Pons (tissue), 1 donor: ENCODE measurements around the gene SNX18.

ENCODE experiments used
- DNase-seq: peaks from one replicate; pipeline ENCODE4 v3.0.0-alpha.2; 2016; ENCODE audit warnings: low spot score

SNX18 gene

GRCh38 chr5:54580997-54581811, 63.6 kb downstream of the SNX18 start:
- DNase-seq = peak; percentile 42

- no peak for DNase-seq
These were observed 64.4 kb downstream of the SNX18 start for GRCh38 chr5:54581831-54582548.

GRCh38 chr5:54586336-54586735, 68.8 kb downstream of the SNX18 start:
- no peak for DNase-seq

- no peak for DNase-seq
These were observed 72.2 kb downstream of the SNX18 start for GRCh38 chr5:54589786-54590185.

- peak; percentile 57 for DNase-seq
These were observed 73.3 kb downstream of the SNX18 start for GRCh38 chr5:54590824-54591223.

GRCh38 chr5:54593779-54594178, 76.2 kb downstream of the SNX18 start:
- no peak for DNase-seq

GRCh38 chr5:54594181-54594580, 76.6 kb downstream of the SNX18 start:
- DNase-seq = no peak

GRCh38 chr5:54595721-54596120, 78.2 kb downstream of the SNX18 start:
- DNase-seq = no peak
